Activated CD8-positive, alpha-beta memory T cell treated with anti-CD3 and anti-CD28 coated beads for 48 hours (primary cell): Measurements from ENCODE around the gene SINHCAF.
"Not testable (repeated sequence)": the region's sequence is repeated elsewhere in the genome, so short reads cannot be mapped to it uniquely, and the experiment has no call there.

Experiments used
- DNase-seq, 3 experiments: peaks; one replicate each; pipeline ENCODE4 v3.0.0-alpha.2; 2020; ENCODE audit warnings: low read depth in 2 of 3, low spot score in 2 of 3

SINHCAF gene

DNA sequence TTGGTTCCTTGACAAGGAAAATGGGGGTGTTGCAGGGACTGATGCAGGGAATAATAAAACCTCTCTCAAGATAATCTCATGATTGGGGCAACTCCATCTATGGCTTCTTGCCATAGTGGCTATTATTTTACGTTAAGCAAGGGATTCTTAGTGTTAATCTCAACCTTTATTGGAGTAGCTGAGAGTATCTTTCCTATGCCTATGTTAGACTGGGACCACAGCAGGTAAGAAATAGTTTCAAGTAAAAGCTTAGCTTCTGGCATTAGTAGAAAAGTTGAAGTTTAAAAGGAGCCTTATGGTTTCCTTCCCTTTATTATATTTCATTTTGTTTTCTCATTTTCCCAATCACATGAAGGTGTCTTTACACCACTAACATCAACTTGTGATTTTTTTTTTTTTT lies 16.7 kb downstream of the SINHCAF start:
- DNase-seq = no peak

DNA sequence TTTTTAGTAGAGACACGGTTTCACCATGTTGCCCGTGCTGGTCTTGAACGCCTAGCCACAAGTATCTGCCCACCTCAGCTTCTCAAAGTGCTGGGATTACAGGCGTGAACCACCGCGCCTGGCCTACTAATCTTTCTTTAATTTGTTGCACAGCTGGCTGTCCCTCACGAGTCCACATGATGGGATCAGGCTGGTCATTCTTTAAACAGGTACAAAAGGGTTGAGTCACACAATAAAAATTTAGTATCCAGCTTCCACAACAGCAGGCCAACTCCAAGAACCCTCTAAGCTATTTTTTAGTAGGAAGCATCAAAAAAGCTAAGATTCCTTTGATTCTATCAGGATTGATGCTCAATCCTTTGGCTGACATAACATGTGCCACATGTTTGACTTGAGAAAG lies 17.8 kb downstream of the SINHCAF start:
- DNase-seq = no peak

DNA sequence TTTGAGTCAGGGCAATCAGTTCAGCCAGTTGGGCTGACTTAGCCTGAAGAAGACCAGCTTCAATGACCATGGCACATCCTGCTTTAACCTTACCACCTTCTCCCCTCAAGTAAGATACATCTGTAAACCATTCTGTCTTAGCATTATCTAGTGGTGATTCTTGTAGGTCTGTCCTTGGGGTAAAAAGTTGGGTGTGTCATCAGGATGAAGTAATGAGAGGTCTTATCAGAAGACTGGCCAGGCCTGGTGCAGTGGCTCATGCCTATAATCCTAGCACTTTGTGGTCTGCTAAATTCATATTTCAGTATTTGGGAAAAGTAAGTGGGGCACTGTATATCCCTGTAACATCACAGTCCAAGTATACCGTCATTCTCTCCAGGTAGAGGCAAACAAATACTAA lies 19.1 kb downstream of the SINHCAF start:
- DNase-seq = no peak

DNA sequence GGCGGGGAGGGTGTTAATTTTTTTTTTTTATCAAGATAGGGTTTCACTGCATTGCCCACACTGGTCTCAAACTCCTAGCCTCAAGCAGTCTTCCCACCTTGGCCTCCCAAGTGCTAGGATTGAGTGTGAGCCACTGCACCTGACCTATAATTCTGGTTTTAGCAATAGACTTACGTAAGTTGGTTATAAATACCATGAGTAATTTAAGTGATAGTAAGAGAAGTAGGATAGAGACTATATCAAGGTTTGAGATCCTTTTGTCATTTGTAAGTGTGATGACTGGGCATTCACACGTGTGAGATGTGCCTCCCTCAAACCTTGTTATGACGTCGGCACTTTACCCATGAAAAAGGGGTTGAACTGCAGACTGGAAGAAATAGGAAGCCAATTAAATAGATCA lies 22.5 kb downstream of the SINHCAF start:
- DNase-seq = no peak

DNA sequence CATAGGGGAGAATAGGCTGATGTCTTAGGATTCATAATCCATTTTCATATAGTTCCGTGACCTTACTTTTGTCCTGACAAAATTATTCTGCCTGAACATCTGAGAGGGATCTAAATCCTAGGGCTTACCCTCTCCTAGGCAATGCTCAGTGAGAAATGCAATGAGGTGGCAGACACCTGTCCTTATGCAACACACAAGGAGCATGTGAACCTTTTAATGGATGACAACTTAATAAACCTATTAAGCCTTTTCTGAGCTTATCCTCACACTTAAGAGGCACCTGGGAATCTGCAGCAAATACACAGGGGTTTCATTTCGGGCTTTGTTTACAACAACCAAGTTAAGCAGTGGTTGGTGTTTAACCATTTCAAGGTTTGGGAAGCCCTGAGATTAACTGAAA lies 24.6 kb downstream of the SINHCAF start:
- no peak for DNase-seq

DNA sequence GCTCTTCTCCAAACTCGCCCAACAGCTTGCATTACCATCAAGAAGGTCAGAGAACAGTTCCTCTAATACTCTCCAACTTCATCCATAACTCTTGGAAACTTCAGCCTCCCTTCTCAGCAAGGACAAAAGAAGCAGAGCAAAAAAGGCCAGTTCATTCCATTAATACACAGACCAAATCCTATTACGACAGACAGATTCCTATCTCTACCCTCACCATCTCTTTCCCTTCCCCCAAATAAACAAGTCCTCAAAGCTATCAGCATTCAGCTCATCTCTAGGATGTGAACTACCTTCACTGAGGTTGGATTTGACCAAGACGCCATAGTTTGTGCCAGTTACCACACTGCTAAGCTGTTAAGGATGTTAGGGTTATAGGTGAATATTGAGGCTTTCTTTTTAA lies 25.2 kb downstream of the SINHCAF start:
- DNase-seq = no peak

DNA sequence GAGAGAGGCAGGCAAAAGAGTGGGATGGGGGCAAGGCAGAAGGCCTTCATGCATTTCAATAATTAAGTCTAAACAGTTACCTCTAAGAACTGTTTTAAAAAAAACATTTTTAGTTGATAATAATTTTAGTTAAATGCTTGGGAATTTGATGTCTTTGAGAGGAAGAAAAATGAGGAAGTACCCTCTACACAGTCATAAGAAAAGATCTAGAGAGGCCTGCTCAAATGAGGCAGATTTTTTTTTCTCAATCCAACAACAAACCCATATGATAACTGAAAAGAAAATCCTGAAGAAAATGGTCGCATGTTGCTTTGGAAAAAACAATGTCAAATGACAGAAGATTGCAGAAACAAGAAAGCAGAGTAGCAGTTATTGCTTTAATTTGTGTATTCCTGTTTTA lies 25.6 kb downstream of the SINHCAF start:
- DNase-seq = no peak

DNA sequence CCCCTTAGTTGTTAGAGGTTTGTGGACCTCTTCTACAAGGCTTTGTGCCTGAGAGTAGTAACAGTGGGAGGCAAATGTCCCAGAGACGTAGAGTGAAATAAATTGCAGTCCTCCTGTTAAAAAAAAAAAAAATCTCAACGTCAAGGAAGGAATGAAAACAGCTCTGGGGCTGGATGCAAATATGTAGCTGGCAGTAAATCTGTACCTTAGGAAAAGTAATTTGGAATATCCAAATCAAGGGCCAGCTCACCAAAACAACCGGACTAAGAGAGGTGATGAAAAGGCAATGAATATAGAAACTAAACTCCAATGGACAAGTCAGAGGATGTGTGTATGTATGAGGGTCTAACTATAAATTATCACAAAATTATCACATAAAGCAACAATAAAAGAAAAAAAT lies 27.0 kb downstream of the SINHCAF start:
- no peak for DNase-seq

DNA sequence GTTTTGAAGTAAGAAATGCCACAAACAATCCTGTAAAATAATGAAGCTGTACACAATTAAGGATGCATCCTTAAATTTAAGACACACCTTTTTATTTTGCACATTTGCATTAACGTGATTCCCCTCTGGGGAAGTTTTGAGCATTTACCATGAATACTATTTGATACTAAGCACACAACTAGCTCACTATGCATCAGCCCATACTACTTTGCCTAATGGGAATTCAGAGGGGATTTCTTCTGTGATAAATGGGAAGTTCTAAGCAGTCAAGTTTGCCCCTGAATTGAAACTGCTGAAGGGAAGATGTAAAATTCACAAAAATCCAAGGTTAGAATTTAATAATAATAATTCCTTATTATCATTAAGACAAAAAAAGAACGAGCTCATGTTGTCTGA lies 27.4 kb downstream of the SINHCAF start:
- DNase-seq = no peak

DNA sequence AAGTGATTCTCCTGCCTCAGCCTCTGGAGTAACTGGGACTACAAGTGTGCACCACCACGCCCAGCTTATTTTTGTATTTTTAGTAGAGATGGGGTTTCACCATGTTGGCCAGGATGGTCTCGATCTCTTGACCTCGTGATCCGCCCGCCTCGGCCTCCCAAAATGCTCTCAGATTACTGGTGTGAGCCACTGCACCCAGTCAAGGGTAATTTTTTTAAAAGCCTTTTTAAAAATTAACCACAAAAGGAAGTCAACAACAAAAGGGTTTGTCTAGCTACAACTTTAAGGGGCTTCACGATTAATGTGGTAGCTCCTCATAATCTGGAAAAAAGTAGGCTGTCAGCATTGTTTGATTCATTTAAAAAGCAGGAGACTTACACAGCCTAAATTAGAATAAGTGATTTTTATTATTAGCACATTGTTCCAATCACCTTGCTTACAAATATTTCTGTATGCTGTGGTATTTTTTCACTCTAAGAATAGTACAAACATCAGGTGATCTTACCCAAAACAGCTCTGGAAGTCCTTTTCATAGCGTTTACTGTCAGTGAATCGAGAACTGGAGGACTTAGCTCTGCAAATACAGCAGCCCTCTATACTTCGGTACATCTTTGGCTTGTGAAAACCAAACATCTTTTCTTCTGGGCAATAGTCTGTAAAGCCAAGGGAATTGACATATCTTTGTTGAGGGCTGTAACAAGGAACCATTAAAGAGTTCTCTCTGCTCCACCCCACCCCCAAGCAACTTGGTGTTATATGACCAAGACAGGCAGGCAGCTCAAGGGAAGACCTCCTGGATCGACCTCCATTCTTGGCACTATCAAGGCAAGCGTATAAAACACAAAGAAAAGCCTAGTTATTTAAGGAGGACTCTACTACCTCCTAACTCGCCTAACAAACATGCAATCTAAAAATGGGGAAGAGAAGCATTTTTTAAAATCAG lies 28.1 kb downstream of the SINHCAF start:
- no peak for DNase-seq

DNA sequence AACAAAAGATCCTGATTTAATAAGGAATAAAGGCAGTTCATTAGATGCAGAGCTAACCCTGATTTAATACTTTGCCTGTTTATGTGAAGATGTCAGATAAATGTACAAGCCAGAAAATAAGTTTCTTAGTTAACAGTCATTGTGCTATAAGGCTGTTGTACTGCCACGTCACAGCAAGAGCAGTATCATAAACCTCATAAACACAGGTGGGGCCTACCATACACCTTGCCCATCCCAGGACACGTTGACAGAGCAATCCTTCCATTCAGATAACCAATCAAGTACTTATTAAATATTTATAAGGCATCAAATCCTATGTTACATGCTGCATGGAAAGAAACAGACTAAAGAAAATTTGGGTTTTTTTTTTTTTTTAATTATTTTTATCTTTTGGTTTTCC lies 36.5 kb downstream of the SINHCAF start:
- no peak for DNase-seq

DNA sequence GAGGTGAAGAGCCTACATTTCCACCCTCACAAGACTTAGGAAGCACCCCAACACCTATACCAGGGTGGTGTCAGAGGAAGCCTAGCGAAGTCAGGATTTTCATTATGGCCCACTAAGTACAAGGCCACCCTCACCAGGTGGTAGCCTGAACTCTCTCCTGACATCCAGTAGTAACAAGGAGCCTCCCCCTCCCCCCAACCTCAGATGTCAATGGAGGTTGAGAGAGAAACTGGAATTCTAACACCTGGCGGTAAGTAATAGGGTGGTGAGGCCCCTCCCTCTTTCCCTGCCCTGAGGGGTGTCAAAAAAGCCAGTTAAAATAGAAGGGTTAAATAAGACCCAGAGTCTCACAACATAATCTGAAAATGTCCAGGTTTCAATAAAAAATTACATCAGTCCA lies 37.6 kb downstream of the SINHCAF start:
- DNase-seq = no peak

DNA sequence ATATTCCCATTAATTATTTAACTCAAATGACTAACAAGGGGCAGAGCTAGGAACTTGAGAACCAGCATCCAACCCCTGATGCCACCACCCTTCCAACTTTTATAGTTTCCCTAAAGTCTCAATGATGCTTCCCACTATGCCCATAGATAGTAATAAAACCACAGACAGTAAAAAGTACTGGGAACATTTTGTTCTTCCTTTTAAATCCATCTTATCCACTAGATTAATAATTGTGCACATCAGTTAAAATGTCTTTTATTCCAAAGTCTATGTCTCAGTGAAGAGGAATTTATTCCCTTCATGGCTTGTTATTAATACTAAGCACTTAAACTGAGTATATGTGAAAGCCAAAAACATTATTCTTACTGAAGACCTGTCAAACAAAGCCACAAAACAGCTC lies 45.8 kb downstream of the SINHCAF start:
- DNase-seq = no peak

DNA sequence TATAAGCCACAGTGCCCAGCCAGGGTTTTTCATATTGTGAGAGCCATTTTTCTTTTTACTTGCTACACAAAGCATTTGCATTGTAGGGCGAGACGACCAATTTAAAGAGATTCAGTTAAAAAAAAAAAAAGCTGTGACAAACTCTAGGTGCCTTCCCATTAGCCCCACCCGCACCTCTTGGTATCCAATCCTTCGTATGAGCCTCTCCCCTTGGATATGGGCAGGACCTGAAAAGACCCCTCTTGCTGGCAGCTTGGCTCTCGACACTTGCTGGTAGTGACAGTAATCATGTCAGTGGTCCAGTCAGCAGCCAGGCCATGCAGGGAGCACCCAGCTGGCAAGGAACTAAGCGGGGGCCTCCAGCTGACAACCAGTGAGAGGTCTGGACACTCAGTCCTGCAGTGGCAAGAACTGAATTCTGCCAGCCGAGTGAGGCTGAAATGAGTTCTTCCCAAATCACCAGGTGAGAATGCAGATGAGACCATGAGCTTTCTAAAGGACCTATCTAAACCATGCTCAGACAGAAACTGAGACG lies 46.5 kb downstream of the SINHCAF start:
- no peak for DNase-seq

DNA sequence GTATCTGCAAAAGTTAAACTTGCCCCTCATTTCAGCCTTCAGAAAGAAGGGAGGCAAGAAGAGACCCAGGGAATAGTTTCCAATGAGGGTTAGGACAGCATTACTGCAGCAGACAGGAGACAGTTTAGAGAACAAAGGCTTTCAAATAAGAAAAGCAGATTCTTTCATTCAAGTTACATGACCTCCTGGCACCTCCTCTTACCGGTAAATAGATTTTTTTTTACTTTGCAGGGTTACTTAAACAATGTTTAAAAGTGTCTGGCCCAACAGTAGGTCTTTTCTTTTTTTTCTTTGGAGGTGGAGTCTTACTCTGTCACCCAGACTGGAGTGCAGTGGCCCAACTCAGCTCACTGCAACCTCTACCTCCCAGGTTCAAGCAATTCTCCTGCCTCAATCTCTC lies 47.1 kb downstream of the SINHCAF start:
- DNase-seq = no peak

DNA sequence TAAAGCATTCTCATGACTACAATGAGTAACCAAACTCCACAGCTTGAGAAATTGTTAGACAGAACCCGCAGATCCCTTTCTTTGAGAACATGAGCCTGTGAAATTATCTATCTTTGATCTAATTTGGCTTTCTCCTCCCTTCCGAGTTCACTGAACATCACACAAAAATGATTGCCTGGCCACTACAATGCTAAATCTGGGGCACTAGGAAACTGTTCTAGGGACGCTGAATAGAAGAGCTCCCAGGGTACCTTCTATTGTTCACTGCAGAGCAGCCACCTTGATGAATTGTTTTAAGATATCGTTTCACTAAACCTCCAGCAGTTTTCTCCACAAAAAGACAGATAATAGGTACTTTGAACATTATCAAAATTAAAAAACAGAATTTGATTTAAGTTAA lies 47.5 kb downstream of the SINHCAF start:
- DNase-seq = no peak

DNA sequence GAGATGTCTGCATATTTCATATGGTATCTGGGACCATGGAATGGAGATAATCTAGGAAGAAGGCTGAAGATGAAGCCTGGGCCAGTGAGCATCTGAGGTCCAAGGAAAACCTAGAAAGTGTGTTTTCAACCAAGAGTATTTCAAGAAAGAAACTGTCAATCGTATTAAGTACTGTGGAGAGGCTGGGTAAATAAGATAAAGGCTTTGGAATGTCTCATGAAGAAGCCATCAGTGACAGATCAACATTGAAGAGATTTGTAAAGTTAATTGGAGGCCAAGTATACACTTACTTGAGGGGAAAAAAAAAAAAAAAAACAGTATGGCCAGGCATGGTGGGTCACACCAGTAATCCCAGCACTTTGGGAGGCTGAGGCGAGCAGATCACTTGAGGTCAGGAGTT lies 48.9 kb downstream of the SINHCAF start:
- DNase-seq = no peak

DNA sequence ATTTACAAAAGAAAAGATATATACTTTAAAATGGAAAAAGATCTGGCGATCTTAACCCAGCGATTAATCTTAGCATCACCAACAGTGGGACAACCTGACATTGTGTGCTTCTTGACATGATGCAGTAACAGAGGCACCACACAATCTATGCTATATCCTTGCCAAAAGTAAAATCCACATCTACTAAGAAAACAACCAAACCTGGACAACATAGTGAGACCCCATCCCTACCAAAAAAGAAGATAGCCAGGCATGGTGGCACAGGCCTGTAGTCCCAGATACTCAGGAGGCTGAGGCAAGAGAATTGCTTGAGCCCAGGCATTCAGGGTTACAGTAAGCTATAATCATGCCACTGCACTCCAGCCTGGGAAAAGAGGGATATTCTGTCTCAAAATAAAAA lies 50.5 kb downstream of the SINHCAF start:
- DNase-seq = no peak

DNA sequence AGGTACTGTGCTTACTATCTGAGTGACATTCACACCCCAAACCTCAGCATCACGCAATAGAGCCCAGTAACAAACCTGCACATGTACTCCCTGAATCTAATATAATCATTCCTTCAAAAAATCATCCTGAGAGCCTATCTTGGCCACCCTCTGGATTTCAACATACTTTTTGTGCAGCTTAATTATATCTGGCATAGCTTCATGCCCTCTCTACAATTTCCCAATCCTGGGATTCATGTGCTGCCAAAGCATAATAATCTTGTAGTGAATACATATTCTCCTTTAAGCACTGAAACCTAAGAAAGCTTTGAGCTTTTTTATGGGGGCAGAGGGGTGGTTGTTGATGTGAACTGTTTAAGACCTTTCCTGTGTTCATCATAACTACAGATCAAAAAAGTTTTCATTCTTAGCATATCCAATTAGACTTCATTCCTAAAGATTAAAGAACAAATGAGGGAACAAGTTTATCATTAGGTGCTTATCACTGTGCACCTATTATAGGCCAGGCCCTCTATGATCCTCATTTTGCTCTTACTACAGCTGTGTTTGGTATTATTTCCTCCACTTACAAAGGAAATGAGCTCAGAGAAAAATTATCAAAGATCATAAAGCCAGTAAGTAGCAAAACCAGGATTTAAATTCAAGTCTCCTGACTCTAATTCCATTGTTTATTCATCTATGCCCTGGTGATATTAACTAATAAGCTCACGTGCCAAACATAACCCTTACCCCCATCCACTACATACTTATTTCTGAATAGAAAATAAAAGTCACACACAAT lies 51.2 kb downstream of the SINHCAF start:
- DNase-seq = no peak

DNA sequence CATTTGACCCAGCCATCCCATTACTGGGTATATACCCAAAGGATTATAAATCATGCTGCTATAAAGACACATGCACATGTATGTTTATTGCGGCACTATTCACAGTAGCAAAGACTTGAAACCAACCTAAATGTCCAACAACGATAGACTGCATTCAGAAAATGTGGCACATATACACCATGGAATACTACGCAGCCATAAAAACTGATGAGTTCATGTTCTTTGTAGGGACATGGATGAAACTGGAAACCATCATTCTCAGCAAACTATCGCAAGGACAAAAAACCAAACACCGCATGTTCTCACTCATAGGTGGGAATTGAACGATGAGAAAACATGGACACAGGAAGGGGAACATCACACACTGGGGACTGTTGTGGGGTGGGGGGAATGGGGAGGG lies 52.2 kb downstream of the SINHCAF start:
- DNase-seq = not testable (repeated sequence)

DNA sequence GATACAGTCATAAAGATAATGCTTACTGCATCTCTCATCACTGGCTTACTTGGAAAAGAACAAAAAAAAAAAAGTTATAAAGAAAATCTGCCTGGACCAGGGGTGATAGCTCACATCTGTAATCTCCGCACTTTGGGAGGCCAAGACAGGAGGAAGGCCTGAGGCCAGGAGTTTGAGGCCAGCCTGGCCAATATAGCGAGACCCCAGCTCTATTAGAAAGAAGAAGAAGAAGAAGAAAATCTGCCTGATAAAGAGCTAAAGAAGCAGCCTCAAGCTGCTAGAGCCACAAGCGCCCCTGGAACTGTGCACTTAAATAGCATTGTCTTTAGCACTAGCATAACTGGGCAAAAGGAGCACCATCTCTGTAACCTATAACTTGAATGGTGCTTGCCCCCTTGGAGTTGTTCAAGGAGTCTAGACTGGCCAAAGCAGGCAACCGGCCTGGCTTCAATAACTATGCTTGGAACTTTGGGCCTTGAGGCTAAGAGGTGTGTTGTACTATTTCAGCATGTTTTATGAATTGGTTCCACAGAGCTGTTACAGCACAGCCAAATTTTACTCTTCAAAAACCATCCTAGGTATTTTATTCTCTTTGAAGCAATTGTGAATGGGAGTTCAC lies 53.2 kb downstream of the SINHCAF start:
- no peak for DNase-seq

DNA sequence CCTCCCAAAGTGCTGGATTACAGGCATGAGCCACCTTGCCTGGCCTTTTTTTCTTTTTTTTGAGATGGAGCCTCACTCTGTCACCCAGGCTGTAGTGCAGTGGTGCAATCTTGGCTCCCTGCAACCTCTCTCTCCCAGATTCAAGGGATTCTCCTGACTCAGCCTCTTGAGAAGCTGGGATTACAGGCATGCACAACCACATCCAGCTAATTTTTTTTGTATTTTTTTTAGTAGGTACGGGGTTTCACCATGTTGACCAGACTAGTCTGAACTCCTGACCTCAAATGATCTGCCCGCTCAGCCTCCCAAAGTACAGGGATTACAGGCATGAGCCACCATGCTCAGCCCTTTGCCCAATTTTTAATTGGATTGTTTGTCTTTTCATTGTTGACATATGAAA lies 58.0 kb downstream of the SINHCAF start:
- no peak for DNase-seq
